OCI-LY7 (cell line): ENCODE data around the gene BICD2. TPM values are rescaled to one million over a fixed set of nuclear protein-coding genes. Genes with fewer than 3 reads are reported as not detected.

Source experiments
- BruUV-seq: library from RNA; stranded (reverse); fragments of 400-500 nt; replicated peaks from 2 replicates; lab custom pipeline; 2021; lab: Mats Ljungman, UMichigan
- CTCF ChIA-PET: fragments of 300-600 bp; sonication (Branson Sonifier 250); formaldehyde crosslinking; loops from one replicate; lab custom pipeline; 2022; ENCODE audit warnings: antibody characterized with exemption; ENCODE audit not compliant: unreplicated experiment; lab: Charles Lee
- POLR2A ChIA-PET: fragments of 300-600 bp; sonication (Branson Sonifier 250); formaldehyde crosslinking; loops from one replicate; lab custom pipeline; 2022; ENCODE audit warnings: antibody characterized with exemption; lab: Charles Lee
- DNase-seq: peaks from one replicate; pipeline ENCODE4 v3.0.0-alpha.2; 2015; ENCODE audit warnings: low spot score
- H2AFZ ChIP-seq: fragments of 200-600 bp; sonication (generic), shearing (Covaris generic); 2 replicates; pipeline ENCODE4 v1.6.1; 2014; ENCODE audit warnings: mild to moderate bottlenecking, antibody characterized with exemption, low read length, moderate library complexity
- H3K27ac ChIP-seq: fragments of 200-600 bp; sonication (generic); 2 replicates; pipeline ENCODE4 v1.5.1; 2014; ENCODE audit warnings: mixed run types, low read depth, mild to moderate bottlenecking, moderate library complexity, low read length, inconsistent platforms; ENCODE audit not compliant: poor library complexity, severe bottlenecking
- H3K36me3 ChIP-seq: fragments of 200-600 bp; sonication (generic); 2 replicates; pipeline ENCODE4 v1.6.1; 2014; ENCODE audit warnings: mild to moderate bottlenecking, antibody characterized with exemption, low read length, moderate library complexity, mixed read lengths; ENCODE audit not compliant: insufficient read depth
- H3K4me1 ChIP-seq: fragments of 200-600 bp; sonication (generic); 2 replicates; pipeline ENCODE4 v1.5.1; 2014; ENCODE audit warnings: mild to moderate bottlenecking, low read length; ENCODE audit not compliant: insufficient read depth, poor library complexity, severe bottlenecking
- H3K4me2 ChIP-seq: fragments of 200-600 bp; sonication (generic); 2 replicates; pipeline ENCODE4 v1.6.1; 2014; ENCODE audit warnings: mild to moderate bottlenecking, low read length
- H3K4me3 ChIP-seq: fragments of 200-600 bp; sonication (generic); 2 replicates; pipeline ENCODE4 v1.5.1; 2014; ENCODE audit warnings: mild to moderate bottlenecking, low read depth, low read length; ENCODE audit not compliant: poor library complexity, severe bottlenecking
- H3K79me2 ChIP-seq: fragments of 200-600 bp; sonication (generic); 2 replicates; pipeline ENCODE4 v1.6.1; 2016; ENCODE audit warnings: low read depth, mild to moderate bottlenecking, low read length, moderate library complexity, mixed read lengths; ENCODE audit not compliant: insufficient read depth
- H3K9me2 ChIP-seq: fragments of 200-600 bp; sonication (generic); 2 replicates; pipeline ENCODE4 v1.6.1; 2016; ENCODE audit warnings: mild to moderate bottlenecking, low read length, mixed read lengths; ENCODE audit not compliant: insufficient read depth
- H3K9me3 ChIP-seq: fragments of 200-600 bp; sonication (generic); 2 replicates; pipeline ENCODE4 v1.6.1; 2014; ENCODE audit warnings: mild to moderate bottlenecking, mixed run types, low read length, mixed read lengths
- H4K20me1 ChIP-seq: fragments of 200-600 bp; sonication (generic); 2 replicates; pipeline ENCODE4 v1.6.1; 2014; ENCODE audit warnings: mild to moderate bottlenecking, antibody characterized with exemption, low read length, moderate library complexity, mixed read lengths; ENCODE audit not compliant: insufficient read depth
- CTCF ChIP-seq: fragments of 200-600 bp; sonication (generic); conservative IDR thresholded peaks from 2 replicates; pipeline ENCODE4 v1.5.1; 2014; ENCODE audit warnings: mild to moderate bottlenecking, antibody characterized with exemption, low read length, moderate library complexity, mixed read lengths
- EZH2phosphoT487 ChIP-seq: fragments of 200-600 bp; sonication (generic); IDR thresholded peaks from 2 replicates; pipeline ENCODE4 v1.6.1; 2018; ENCODE audit warnings: low read depth, borderline replicate concordance, mild to moderate bottlenecking, mixed run types, antibody characterized with exemption, low read length, moderate library complexity, mixed read lengths
- intact Hi-C: fragments of 100-400 bp; cut with micrococcal nuclease; formaldehyde crosslinking; loops from one replicate; pipeline ENCODE4 v1.10.0; 2022; ENCODE audit not compliant: unreplicated experiment
- total RNA-seq, 2 experiments: library from RNA; depleted of rRNA in 1 of 2; stranded (reverse); fragments of >200 nt in 1 of 2; shearing (Covaris generic) in 1 of 2; gene quantifications; 2 replicates each; pipeline ENCODE4 v1.2.3, GENCODE V29; 2014 to 2022

Gene BICD2
- total RNA-seq, 2 experiments from 2014 or later, result 46.5 to 71.0 TPM

- ChIA-PET CTCF (no interaction called here), POLR2A (no interaction called here)
- intact Hi-C loops, result loop anchor here (10.0 kb wide), 1 partner anchor 297 kb away; no protein-coding TSS in a partner anchor
- Histone ChIP-seq H3K9me2 (no peaks in the 10 kb centered on the region), H3K4me1 (peaks cover 35% of the 10 kb centered on the region), H2AFZ (no peak overlapping the region), H3K36me3 (no peaks in the 10 kb centered on the region), H3K4me2 (no peak overlapping the region), H4K20me1 (peaks cover 7% of the 10 kb centered on the region), H3K27ac (no peak overlapping the region), H3K79me2 (peaks cover 21% of the 10 kb centered on the region), H3K4me3 (no peak overlapping the region), H3K9me3 (no peaks in the 10 kb centered on the region)
- TF ChIP-seq EZH2phosphoT487 (no peak), CTCF (no peak)
- DNase-seq, result no peak
- BruUV-seq, result no TSS peak
Measured at GRCh38 chr9:92767066-92768054, 2.7 kb upstream of the BICD2 start.

- H3K4me1 ChIP-seq, result peaks cover 48% of the 10 kb centered on the region
- TF ChIP-seq CTCF (peak; percentile 97), EZH2phosphoT487 (no peak)
- ChIA-PET CTCF (interaction anchor here (0.6 kb wide), 1 partner anchor 48 kb away, joined by 3 read pairs; no protein-coding TSS in a partner anchor), POLR2A (interaction anchor here (1.0 to 1.5 kb wide), 2 partner anchors 10 to 26 kb away, joined by 3 read pairs; no protein-coding TSS in a partner anchor)
- DNase-seq, result peak; percentile 82
- H3K9me3 ChIP-seq, result no peaks in the 10 kb centered on the region
- intact Hi-C loops, result loop anchor here (1.0 to 10.0 kb wide), 7 partner anchors 25 to 472 kb away; partner anchors contain the start of genes IARS1 and IPPK
- no peaks in the 10 kb centered on the region for H3K36me3 ChIP-seq
- H4K20me1 ChIP-seq, result peaks cover 23% of the 10 kb centered on the region
- H3K27ac ChIP-seq, result peak overlapping the region; percentile 86
- no peaks in the 10 kb centered on the region for H3K9me2 ChIP-seq
- H3K4me2 ChIP-seq, result peak overlapping the region; percentile 77
- H2AFZ ChIP-seq, result peak overlapping the region; percentile 83
- peaks cover 42% of the 10 kb centered on the region for H3K79me2 ChIP-seq
- peak overlapping the region; percentile 87 for H3K4me3 ChIP-seq
- BruUV-seq, result TSS peak; percentile 85
Measured at GRCh38 chr9:92764988-92765936, 629 bp upstream of the BICD2 start.
